Posterior cingulate gyrus (tissue), 11 donors: Measurements from ENCODE around the gene CUL9.
"Not testable (repeated sequence)": the region's sequence is repeated elsewhere in the genome, so short reads cannot be mapped to it uniquely, and the experiment has no call there.

Experiments used
- DNase-seq, 10 donors: peaks; one replicate each; pipeline versions ENCODE4 v3.0.0 to v3.0.0-alpha.2; 2020 to 2021; ENCODE audit warnings: mixed read lengths in 3 of 10
- intact Hi-C: fragments of 100-400 bp; cut with DNase I; formaldehyde crosslinking; loops from one replicate; pipeline ENCODE4 v1.15.1; 2023

The CUL9 gene

DNA sequence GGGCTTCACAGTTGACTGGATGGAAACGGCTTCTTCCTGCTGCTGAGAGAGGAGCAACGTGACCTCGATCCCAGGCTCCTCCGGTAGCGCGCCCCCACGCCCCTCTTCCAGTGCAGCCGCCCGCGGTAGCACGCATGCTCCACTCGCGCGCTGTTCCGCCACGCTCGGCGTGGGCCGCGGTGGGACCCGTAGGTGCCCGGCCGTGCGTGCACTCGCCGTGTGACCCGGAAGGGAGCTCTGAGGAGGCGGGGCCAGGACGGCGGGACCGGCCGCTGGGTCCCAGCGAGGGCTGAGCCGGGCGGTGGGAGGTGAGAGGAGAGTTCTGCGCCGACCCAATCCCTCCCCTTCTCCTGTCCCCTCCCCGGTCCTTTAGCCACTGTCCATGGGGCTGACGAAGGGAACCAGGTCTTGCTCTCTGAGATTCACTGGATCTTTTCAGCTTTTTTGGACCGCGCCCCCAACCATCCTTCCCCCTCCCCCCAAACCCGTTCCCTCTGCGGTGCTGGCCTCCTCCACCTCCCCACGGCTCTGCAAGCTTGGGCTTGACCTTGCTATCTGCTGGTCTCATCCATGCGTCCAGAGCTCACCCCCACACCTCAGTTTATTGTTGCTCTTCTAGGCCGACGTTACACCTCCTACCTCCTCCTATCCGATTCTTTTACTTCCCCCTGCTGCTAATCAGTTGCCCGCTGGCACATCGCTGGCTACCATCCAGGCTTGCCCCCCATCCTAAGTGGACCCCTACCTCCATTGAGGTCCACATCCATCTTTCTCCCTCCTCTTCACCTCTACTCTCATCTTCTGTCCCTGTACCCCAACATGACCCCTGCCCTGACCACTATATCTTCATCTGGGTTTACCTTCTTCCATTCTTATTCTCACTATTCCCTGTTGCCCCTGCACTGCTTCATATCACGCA, at the start of gene CUL9:
Gene CUL9, plus strand, starts transcription at position 255 of the 919 bp plus-strand sequence. CDS start 2,115 bp downstream, outside the sequence.
- DNase-seq = peak; percentile 85 to 98 (median 86)
- intact Hi-C loops = no loop called here

GRCh38 chr6:43138267-43138666, 43.7 kb upstream of the CUL9 start:
- no peak for DNase-seq
- intact Hi-C loops = no loop called here

DNA sequence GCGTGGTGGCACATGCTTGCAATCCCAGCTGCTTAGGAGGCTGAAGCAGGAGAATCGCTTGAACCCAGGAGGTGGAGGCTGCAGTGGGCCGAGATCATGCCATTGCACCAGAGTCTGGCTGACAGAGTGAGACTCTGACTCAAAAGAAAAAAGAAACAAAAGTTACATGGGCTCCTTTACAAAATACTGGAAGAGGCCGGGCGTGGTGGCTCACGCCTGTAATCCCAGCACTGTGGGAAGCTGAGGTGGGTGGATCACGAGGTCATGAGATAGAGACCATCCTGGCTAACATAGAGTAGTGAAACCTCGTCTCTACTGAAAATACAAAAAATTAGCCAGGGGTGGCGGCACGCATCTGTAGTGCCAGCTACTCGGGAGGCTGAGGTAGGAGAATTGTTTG, 42.0 kb upstream of the CUL9 start:
- DNase-seq = not testable (repeated sequence)
- intact Hi-C loops = loop anchor here (5.0 kb wide), 1 partner anchor 63 kb away; the partner anchor contains the start of gene PTK7

DNA sequence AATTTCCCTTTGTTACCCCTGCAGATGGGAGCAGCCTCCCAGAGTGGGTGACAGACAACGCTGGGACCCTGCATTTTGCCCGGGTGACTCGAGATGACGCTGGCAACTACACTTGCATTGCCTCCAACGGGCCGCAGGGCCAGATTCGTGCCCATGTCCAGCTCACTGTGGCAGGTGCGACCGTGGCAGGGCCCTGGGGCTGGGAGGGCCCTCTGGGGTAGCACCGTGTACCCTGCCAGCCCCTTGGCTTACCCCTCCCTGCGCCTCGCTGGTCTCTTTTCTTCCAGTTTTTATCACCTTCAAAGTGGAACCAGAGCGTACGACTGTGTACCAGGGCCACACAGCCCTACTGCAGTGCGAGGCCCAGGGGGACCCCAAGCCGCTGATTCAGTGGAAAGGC, 40.4 kb upstream of the CUL9 start:
- no peak for DNase-seq
- intact Hi-C loops = loop anchor here (5.0 kb wide), 1 partner anchor 64 kb away; the partner anchor contains the start of gene PTK7

GRCh38 chr6:43142101-43142500, 39.9 kb upstream of the CUL9 start:
- intact Hi-C loops = loop anchor here (5.0 kb wide), 1 partner anchor 65 kb away; the partner anchor contains the start of gene PTK7
- no peak for DNase-seq

DNA sequence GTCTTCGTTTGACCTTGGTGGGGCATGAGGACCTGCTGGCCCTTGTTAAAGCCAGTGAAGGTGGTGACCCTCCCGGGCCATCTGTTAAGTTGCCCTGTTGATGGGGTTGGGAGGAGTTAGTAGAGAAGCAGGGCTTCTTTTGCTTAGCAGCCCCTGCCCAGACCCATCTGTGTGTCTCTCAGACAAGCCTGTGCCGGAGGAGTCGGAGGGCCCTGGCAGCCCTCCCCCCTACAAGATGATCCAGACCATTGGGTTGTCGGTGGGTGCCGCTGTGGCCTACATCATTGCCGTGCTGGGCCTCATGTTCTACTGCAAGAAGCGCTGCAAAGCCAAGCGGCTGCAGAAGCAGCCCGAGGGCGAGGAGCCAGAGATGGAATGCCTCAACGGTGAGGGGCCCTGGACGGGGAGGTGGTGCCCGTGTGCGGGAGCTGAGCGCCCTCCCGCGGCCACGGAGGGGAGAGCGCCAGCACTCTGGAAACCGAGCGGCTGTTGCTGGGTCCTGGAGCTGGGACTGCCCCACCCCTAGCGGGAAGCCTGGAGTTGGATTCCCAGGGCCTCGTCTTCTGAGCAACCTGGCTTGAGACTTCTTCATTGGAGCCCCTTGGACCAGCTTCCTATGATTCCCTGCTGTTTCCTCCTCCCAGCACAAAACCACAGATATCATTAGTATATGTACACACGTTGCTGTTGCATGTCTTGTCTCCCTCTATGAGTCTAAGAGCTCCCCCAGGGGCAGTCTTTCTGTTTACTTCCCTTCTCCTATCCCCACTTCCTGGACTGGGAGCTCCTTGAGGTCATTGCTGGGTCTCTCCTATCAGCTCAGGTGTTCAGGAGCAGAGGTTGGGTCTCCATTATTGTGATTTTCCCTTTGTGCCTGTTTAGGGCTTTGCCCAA, 38.5 kb upstream of the CUL9 start:
- intact Hi-C loops = loop anchor here (1.0 to 5.0 kb wide), 2 partner anchors 66 to 242 kb away; partner anchors contain the start of gene PTK7
- DNase-seq = peak; percentile 69 to 98 (median 84)

GRCh38 chr6:43144879-43145278, 37.1 kb upstream of the CUL9 start:
- no peak for DNase-seq
- intact Hi-C loops = loop anchor here (5.0 kb wide), 1 partner anchor 68 kb away; the partner anchor contains the start of gene PTK7

DNA sequence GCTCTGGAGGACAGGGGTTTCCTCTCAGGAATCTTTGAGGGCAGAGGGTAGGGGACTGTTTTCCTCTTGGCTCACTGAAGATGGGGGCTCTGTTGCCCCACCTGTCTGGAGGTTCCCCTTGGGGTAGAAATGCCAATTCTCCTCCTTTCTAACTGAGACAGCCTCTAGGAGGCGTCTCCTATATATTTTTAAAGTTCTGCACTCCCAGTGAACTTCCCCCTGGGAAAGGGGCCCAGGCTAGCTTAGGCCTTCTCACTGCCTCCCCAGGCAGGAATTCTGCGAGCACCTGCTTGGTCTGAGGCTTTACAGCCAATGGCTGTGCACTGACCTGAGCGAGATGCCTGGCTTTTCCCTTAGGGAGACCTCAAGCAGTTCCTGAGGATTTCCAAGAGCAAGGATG, 35.7 kb upstream of the CUL9 start:
- DNase-seq = peak in 1 of 10 donors; percentile 3
- intact Hi-C loops = no loop called here

DNA sequence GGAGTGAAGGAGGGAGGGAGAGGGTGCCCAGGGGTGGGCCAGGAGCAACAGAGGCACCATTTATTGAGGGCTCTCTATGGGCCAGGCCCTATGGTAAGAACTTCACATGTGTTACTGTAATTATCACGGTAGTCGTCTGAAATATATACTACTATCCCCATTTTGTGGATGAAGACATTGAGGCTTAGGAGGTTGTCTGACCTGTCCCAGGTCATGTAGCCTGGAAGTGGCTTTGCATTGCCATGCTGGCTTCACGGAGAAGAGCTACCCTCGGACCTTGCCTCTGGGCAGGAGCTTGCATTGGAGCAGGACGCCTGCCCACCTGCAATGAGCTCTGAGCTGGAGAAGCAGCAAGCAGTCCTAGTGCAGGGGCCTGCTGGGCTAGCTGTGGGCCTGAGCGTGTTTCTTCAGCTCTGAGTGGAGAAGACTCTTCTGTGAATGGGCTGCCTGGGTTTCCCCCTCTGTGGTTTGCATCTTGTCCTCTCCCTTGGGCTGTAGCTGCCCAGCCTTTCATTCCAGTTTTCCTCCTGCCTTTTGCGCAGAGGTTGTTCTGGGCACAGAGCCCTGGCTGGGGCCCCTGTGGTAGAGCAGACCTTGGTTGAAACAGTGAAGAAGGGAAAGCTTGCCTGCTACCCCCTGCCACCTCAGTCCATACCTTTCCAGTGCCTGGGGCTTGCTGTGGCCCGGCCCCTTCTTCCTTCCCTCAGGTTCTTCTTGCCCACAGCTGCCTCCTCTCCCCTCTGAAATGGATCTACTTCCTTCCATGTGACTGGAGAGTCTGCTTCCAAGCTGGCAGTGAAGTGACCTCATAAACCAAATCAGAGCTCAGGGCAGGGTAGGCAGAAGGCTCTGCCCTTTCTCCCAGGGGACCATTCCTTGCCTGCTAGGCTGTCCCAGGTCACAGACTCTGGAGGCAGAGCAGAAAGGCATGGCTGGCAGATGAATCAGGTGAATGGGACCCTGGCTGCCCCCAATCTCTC, 35.0 kb upstream of the CUL9 start:
- intact Hi-C loops = no loop called here
- DNase-seq = peak in 1 of 10 donors; percentile 62

- intact Hi-C loops = no loop called here
Observed at GRCh38 chr6:43147691-43148477, 34.1 kb upstream of the CUL9 start.

GRCh38 chr6:43149265-43149664, 32.7 kb upstream of the CUL9 start:
- DNase-seq = peak in 1 of 10 donors; percentile 4
- intact Hi-C loops = no loop called here

More at GRCh38 chr6:43147691-43148477, 34.1 kb upstream of the CUL9 start:
- peak in 1 of 10 donors; percentile 25 for DNase-seq

DNA sequence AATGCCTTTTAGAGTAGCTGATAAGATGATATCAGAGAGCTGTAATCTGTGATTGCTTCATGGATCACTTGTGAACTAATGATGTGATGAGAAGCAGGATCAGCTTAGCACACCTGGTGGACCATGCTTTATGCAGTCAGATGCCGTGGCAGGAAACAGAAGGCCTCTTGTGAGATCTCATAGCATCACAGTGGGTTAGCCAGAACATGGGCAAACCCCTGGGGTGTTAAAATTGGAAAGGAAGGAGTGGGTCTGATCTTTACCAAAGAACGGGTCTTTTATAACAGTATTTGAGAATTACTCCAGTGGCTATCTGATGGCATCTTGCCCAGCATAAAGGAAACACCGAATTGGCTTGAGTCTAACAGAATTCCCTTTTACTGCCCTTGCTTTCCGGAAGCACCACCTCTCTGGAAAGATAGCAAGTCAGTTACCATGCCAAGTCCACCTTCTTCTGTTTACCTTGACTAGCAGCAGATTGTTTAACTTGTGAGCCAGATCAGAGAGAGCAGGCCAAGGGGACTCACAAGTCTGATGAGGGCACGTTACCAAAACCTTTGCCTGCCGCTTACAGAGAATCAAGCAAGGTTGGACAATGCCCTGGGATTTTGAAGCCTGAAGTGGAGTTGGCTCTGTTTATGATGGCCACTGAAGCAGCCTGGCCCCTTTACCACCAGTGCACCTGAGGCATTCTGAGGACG, 31.8 kb upstream of the CUL9 start:
- intact Hi-C loops = no loop called here
- no peak for DNase-seq

DNA sequence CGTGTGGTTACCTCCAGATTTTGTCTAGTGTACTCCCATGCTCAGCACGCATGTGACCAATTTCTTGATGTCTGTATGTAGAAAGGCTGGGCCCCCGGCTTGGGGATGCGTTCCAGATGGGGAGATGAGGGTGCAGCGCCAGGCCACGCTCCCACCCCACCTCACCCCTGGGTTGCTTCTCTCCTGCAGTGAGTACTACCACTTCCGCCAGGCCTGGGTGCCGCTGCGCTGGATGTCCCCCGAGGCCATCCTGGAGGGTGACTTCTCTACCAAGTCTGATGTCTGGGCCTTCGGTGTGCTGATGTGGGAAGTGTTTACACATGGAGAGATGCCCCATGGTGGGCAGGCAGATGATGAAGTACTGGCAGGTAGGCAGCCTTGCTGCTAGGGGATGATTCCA, 22.4 kb upstream of the CUL9 start:
- DNase-seq = peak in 1 of 10 donors; percentile 80
- intact Hi-C loops = no loop called here

DNA sequence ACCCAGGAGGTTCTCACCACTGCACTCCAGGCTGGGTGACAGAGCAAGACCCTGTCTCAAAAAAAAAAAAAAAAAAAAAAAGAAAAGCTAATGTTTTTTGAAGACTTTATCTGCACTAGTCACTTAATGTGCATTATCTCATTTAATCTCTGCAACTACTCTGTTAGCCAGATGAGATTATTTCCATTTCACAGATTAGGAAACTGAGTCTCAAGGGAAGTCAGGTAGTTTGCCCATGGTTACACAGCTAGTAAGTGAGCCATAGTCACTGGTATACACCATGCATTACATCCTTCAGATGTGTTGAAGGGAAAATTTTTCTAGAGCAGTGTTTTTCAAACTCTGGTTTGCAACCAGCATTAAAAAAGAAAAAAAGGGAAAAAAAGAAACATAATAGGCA, 18.1 kb upstream of the CUL9 start:
- no peak for DNase-seq
- intact Hi-C loops = no loop called here

DNA sequence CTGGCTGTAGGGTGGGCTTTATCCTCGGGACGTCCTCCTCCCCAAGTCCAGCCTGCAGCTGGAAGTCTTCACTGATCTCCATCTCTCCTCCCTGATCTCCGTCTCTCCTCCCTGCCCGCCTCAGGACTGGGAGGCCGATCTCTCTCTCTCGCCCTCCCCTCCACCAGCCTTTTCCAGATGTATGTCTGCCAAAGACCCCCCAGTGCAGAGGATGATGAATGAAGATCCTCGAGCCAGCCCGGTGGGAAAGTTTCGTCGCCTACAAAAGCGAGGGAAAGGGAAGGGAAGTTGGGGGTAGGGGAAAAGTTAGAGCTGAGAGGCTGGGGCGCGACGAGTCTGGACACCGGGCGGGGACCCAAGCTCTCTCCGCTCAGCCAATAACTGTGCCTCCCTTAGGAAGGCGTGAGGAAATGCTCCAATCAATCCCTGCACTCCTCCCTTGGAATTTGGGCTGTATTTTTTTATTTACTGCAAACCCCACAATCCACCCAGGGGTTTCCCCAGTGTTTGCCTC, 11.5 kb upstream of the CUL9 start:
- DNase-seq = peak in 4 of 10 donors; percentile 44 to 91 (median 56)
- intact Hi-C loops = loop anchor here (5.0 to 10.0 kb wide), 3 partner anchors 74 to 197 kb away; partner anchors contain the start of genes KLHDC3, MEA1, TTBK1 and ZNF318

DNA sequence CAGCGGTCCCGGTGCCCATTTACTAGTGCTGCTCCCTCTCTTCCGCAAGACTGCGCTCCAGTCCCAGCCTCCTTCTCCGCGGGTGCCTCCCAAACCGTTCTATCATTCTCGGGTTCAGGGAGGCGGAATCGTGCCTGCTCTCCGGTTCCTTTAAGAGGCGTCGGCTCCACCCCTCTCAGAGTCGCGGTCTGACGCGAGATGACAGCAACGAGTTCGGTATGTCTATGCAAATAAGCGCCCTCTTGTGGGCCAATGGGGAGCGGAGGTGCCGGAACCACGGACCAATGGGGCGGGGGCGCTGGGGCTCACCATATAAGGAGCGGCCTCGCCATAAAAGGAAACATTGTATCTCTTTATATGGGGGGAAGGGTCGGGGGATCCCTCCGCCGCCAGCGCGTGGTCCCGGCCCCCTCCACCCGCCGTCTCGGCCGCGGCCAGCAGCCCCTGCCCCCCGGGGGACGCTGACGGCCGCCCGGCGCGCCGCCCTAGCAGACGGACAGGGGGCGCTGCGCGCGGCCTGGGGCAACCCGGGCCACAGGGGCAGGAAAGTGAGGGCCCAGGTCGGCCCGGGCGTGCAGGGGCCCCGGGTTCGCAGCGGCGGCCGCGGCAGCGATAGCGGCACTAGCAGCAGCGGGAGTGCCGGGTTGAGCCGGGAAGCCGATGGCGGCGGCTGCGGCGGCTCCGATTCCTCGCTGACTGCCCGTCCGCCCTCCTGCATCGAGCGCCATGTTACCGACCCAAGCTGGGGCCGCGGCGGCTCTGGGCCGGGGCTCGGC, 10.9 kb upstream of the CUL9 start, which contains the start of gene SRF:
Gene SRF, plus strand, starts transcription at position 339 of the 776 bp plus-strand sequence. Its CDS starts 388 bp downstream, at position 727.
- DNase-seq = peak; percentile 99 to 100 (median 100)
- intact Hi-C loops = loop anchor here (5.0 to 10.0 kb wide), 3 partner anchors 74 to 196 kb away; partner anchors contain the start of genes KLHDC3, MEA1, TTBK1 and ZNF318
